T1000 (cell line): ENCODE data around the gene IFNAR1.
"Not testable (repeated sequence)": the region's sequence is repeated elsewhere in the genome, so short reads cannot be mapped to it uniquely, and the experiment has no call there.

Source experiments
- DNase-seq: peaks from one replicate; lab custom pipeline; 2025; ENCODE audit warnings: mixed read lengths; lab: John Stamatoyannopoulos, UW

Gene IFNAR1

DNA sequence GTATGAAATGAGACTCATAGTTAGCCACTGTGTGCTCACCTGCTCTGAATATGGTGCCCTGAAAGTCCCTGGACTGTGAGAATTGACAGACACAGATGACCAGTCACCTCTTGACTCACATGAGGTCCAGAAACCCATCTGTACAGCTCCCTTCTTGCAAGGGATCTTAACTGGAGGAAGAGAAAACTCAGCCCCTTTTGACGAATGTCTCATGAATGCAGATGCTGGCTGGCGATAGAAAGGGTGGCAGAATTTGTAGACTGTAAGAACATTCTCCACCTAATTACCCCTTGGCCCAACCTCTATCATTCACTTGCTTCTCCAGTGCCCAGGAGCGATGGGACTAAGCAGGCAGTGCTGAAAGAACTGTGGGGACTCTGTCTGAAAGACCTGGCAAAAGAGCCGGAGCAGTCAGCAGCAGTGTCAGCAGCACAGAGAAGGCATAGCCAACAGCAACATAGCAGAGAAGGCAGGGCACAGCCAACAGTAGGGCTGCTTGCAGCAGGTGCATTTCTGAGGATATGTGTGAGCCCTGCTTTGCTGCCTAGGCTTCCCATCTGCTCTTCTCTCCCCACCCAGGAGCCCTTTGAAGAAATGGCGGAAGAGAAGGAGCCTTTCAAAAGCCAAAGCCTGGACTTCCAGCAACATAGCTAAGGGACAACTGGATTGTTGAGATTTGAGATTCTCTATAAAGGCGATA, 52.6 kb downstream of the IFNAR1 start:
- DNase-seq = no peak

DNA sequence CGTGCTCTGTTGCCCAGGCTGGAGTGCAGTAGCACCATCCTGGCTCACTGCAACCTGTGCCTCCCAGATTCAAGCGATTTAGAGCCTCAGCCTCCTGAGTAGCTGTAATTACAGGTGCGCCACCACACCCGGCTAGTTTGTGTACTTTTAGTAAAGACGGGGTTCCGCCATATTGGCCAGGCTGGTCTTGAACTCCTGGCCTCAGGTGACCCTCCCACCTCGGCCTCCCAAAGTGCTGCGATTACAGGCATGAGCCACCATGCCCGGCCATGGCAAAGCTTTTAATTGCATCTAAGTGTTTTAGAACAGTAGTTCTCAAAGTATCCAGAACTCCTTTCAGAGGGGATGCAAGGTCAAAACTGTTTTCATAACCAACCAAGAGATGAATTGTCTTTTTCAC, 53.3 kb downstream of the IFNAR1 start:
- DNase-seq = no peak

DNA sequence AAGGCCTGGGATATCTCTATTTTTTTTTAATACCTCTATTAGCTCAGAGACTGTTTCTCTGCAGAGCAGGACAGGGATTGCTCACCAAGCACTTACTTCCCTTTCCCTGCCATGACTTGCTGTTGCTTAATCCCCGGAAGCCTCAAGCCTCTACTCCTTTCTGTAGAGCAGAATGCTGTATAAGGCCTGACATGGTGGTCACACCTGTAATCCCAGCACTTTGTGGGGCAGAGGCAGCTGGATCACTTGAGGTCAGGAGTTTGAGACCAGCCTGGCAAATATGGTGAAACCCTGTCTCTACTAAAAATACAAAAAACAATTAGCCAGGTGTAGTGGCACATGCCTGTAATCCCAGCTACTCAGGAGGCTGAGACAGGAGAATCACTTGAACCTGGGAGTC, 55.2 kb downstream of the IFNAR1 start:
- DNase-seq = not testable (repeated sequence)

DNA sequence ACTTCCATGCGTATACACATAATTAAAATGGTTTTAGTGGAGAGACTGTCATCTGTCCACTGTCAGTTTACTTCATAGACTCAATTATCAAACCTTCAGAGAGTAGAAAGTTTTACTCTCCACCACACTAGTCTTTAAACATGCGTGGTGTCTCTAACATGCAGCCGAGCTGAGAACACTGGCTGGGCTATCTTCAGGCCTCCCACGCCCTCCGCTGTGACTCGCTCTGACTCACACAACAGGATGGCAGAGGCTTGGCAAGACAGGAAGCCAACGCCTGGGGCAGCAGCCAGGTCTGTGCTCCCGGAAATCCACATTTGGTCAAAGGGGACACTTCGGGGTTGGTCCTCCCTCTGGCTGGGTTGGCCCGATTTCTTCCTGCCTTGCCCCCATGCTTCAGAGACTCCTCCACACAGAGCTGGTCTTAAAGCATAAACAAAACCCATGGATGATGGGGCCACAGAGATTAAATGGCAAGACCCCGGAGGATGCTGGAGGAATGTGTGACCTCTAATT, 55.8 kb downstream of the IFNAR1 start:
- peak; percentile 89 for DNase-seq

DNA sequence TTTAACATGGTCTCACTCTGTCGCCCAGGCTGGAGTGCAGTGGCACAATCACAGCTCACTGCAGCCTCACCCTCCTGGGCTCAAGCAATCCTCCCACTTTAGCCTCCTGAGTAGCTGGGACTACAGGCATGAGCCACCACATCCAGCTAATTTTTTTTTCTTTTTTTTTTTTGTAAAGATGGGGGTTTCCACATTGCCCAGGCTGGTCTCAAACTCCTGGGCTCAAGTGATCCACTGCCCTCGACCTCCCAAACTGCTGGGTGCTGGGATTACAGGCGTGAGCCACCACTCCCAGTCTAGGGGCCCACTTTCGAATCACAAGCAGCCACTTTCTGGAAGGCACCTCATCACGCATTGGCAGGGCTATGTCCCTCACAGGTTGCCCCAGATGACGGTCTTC, 56.6 kb downstream of the IFNAR1 start:
- DNase-seq = not testable (repeated sequence)

DNA sequence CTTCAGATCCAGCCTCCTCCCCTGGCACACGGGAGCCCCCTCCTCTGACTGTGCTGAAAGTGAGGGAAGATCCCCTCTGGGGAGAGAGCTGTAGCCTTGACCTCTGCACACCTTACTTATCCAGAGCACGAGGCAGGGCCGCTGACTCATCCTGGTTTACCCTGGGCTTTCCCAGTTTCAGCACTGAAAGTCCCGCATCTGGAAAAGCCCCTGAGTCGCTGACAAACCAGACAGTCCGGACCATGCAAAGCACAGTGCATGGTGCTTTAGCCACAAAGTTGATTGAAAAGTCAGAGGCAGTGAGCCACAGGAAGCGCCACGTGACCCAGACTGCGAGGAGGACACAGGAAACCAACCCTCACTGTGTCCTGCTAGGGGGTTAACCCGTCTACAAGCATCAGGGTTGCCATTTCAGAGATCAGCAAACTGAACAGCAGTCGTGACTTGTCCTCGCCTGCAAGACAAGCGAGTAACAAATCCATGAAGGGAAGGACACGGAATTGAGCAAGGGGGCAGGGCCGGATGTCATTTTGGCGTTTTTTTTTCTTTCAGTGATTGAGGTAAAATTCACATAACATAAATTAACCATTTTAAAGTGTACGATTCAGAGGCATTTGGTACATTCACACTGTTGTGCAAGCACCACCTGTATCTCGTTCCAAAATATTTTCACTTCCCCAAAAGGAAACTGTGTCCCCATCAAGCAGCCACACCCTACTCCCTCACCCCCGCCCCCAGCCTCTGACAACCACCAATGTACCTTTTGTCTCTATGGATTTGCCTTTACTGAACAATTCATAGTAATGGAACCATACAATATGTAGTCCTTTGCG, 58.5 kb downstream of the IFNAR1 start:
- DNase-seq = peak; percentile 68

DNA sequence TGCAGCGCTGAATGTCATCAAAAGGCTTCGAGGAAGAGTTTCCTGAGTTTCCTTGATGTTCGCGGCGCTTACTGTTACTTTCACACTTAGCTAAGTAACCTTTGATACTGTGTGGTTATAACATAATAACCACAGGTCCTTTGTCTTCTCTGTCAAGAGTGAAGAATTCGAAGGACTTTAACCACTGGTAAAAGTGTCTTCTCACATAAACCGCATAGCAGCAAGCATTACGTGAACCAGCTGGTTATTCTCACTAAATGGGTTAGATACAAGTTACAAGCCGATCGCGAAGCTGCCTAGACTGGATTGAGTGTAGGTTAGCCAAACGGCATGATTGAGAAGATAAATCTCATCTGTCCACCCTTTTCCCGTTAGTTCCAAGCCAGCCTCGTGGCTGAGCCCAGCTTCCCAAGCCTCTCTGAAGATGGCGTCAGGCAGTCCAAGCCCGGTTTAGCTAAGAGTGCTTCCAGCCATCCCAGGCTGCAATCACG, 60.1 kb downstream of the IFNAR1 start:
- no peak for DNase-seq

DNA sequence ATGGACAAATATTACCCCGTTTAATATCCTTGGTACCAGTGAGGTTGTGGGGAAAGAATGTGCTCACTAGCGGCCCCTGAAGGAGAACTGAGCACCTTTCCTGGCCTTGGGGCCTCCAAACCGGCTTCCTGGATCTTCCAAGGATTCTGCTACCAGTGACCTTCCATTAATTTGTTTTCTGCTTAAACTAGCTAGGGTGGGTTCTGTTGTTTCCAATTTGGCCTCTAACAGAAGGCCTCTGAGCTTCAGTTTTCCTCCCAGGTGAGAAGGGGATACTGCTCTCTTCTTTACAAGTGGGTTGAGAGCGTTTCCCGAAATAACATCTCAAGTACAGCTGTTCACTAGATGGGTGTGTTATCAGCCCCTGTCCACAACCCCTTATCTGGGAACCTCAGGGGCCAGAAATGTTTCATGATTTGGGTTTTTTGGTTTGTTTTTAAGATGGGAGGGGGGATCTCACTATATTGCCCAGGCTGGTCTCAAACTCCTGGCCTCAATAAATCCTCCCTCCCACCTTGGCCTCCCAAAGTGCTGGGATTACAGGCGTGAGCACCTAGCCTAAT, 61.5 kb downstream of the IFNAR1 start:
- DNase-seq = no peak

DNA sequence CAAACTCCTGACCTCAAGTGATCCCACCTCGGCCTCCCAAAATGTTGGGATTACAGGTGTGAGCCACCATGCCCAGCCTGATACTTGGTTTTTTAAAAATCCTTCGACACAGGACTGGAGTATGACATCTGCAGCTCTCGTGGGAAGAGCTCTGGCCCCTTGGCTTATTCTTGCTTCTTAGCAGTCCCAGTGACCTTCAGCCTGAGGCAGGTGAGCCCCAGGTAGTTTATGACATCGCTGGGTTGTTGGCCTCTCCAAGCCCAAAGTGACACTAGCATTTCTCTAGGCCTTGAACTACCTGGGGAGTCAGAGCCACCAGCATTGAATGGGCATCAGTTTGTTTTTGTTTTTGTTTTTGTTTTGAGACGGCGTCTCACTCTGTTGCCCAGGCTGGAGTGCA, 62.5 kb downstream of the IFNAR1 start:
- no peak for DNase-seq

DNA sequence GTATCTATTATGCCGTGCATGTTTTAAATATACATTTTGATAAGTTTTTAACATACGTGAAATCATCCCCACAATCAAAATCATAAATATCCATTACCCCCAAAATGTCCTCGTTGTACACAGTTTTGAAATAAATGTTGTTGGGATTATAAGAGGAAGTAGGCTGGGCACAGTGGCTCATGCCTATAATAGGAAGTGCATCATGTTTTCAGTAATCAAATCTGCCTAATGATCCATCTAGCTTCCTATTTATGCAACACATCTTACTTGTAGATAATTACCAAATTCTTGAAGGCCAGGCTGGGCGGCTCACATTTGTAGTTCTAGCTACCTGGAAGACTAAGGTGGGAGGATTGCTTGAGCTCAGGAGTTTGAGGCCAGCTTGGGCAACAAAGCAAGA, 63.4 kb downstream of the IFNAR1 start:
- no peak for DNase-seq

DNA sequence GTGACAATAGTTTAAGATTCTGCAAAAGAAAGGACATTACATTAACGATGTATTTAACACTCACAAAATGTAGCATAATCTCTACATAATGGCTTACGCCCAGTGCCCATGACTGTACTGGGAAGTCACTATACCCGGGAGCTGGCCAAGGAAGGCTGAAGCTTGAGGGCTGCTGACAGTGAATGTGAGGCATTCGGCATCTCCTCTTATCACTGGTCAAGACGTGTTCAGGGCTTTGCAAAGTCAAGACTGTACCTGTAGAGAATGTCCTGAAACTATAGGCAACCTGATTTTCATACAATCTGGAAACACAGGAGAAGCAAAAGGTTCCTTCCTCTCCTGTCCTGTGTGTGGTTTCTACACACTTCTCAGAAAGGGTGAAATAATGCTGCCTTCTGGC, 65.7 kb downstream of the IFNAR1 start:
- no peak for DNase-seq

DNA sequence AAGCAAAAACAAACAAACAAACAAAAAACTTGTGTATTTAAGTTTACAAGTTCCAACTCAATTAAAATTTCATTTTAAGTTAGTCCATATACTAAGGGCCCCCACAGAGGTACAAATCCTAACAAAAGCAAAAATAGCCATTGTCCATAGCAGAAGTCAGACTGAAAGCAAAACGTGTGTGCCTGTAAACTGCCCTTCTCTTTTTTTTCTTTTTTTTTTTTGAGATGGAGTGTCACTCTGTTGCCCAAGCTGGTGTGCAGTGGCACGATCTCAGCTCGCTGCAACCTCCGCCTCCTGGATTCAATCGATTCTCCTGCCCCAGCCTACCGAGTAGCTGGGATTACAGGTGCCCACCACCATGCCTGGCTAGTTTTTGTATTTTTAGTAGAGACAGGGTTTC, 66.9 kb downstream of the IFNAR1 start:
- DNase-seq = no peak

DNA sequence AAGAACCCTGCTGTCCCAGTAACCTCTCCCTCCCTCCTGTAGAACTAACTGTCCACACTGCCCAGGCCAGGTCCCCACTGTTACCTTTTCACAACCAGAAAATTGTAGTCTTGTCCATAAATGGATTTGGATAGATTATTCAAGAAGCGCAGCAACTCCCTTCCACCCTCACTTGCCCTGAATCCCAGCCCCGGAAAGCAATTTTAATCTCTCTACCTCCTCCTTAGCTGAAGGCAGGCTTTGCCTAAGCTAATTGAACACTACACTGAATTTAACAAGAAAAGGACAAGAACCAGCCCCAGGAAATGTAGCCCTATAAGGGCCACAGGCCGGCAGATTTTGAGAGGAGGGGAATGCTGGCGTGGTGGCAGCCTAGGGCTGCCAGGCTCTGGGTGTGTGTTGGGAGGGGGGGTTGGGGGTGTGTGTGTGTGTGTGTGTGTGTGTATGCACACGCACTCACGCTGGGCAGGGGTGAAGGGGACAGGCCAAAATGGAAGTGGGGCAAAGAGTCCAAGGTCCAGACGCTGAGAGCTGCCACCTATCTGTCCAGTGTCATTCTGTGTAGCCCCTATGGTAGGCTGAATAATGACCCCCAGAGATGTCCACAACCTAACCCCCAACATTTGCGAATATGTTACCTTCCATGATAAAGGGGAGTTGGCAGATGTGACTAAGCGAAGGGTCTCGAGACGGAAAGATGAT, 67.7 kb downstream of the IFNAR1 start:
- DNase-seq = no peak

DNA sequence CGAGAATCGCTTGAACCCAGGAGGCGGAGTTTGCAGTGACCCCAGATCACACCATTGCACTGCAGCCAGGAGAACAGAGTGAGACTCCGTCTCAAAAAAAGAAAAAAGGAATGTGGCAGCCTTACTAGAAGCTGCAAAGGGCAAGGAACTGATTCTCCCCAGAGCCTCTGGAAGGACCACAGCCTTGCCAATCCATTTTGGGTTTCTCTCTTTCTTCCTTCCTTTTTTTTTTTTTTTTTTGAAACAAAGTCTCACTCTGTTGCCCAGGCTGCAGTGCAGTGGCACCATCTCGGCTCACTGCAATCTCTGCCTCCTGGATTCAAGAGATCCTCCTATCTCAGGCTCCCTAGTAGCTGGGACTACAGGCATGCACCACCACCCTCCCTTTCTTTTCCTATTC, 68.6 kb downstream of the IFNAR1 start:
- no peak for DNase-seq

DNA sequence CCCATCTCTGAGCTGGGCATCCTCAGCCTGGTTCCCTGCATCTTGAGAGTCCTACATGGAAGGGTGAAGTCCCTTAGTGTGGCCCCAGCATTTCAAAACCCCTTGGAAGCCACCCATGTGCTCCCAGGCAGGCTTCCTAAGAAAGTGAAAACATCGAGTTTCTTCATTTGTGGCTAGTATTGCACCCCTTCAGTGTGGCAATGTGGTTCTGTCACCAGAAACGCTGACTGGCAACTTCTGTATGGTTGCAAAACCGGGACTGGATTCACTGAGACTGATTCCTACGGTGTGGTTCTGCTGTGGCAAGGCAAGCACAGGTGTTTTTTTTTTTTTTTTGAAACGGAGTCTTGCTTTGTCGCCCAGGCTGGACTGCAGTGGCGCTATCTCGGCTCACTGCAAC, 69.5 kb downstream of the IFNAR1 start:
- DNase-seq = no peak

DNA sequence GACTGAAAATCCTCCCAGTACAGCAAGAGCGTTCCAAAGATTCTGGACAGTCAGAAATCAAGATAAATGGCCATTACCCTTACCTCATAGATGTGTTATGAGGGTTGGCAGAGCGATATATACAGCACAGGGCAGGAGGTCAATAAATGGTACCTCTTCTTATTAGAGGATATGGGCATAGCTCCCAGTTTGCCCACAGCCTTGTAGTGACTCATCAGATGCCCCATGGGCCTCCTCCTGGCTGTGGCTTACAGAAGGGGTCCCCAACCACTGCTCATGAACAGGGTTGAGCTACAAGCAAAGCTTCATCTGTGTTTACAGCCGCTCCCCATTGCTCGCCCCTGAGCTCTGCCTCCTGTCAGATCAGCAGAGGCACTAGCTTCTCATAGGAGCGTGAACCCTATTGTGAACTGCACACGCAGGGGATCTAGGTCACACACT, 71.1 kb downstream of the IFNAR1 start:
- DNase-seq = peak; percentile 55

DNA sequence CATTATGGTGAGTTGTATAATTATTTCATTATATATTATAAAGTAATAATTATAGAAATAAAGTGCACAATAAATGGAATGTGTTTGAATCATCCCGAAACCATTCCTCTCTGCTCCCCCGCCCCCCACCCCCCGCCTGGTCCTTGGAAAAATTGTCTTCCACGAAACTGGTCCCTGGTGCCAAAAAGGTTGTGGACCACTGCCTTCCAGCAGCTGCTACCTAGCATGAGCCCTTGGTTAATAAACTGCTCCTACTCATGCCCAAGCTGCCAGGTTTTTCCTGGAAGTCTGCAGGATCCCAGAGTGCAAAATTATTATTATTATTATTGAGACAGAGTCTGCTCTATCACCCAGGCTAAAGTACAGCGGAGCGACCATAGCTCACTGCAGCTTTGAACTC, 71.7 kb downstream of the IFNAR1 start:
- no peak for DNase-seq

DNA sequence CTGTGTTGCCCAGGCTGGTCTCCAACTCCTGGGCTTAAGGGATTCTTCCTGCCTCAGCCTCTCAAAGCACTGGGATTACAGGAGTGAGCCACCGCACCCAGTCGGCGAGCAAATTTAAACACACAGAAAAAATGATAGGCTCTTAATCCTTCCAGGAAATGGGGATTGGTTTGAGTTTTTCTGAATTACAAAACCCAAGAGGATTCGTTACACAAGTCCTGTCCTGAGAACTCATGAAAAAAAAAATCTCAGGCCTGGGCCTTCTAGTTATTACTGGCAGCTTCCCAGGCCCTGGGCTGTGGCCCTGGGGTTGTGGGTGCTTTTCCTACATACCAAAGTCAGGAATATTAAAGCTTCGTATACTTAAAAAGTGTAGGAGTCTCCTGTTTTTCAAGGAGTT, 72.2 kb downstream of the IFNAR1 start:
- no peak for DNase-seq

DNA sequence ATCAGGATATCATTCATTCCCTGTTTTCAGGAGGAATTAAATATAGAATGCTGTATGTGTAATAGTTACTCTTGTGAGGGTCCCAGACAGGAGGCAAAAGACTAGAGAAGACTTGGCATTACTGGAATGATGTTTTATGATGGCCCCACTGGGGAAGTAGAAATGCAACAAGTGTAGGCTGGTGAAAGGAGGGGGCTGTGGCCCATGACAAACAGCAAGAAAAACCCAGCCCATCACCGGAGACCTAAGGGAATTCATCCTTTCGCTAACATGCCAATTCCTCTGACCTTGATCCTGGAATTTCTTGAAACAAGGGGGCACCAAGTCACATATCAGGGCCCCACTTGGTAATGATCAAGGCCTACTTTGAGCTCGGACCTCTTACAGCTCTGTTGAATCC, 72.9 kb downstream of the IFNAR1 start:
- no peak for DNase-seq

DNA sequence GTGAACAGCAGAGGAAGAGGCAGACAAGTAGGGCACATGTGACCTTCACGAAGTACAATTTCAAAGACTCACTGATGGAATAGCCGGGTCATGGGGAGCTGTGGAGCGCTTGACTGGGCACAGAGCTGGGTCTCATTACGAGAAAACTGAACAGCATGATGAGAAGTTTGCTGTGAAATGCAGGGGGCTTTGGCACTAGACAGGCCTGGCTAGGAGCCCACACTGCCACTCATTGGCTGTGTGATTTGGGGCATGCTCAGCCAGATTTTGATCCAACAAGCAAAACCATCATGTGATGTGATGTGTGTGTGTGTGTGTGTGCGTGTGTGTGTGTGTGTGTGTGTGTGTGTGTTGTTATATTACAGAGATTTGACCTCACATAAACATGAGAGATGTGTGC, 73.6 kb downstream of the IFNAR1 start:
- no peak for DNase-seq

DNA sequence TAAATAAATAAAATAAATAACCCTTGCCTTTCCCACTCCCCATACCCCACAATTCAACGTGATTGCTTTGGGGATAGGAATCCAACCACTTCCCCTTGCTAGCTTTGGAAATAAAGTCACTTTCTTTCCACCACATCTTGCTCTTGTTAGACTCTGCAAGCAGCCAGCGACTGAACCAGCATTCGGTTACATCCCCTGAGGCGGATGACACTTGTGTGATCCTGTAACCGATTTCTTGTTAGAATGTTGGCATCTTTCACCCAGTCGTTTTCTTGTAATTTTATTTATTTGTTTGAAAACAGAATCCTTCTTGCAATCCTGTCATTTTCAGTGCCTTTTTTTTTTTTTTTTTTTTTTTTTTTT, 76.8 kb downstream of the IFNAR1 start:
- no peak for DNase-seq
